CD4-positive, alpha-beta T cell treated with Interleukin-4 for 1 hour (primary cell): Measurements from ENCODE around the gene IMPG1.
"Not testable (repeated sequence)": the region's sequence is repeated elsewhere in the genome, so short reads cannot be mapped to it uniquely, and the experiment has no call there.

Experiments used
- DNase-seq, 2 donors: peaks; one replicate each; pipeline ENCODE4 v3.0.0-alpha.2; 2020 to 2022

IMPG1 gene

DNA sequence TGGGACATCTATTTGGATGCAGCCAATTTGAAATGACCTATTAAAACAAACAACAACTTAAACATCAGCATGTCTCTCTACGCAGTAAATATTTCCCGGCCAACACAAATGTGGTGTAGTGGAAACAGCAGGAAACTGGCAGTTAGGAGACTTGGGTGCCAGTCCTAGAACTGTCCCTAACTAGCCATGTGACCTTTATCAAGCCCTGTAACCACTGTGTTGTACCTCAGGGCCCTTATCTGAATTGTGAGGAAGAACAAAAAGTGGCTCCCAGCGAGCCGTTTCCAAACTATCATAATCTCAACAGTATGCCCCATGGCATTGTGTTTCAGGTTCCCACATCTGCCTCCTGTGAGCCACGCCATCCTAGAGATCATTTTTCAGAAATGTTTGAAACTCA is 124.5 kb downstream of the IMPG1 start:
- no peak for DNase-seq

DNA sequence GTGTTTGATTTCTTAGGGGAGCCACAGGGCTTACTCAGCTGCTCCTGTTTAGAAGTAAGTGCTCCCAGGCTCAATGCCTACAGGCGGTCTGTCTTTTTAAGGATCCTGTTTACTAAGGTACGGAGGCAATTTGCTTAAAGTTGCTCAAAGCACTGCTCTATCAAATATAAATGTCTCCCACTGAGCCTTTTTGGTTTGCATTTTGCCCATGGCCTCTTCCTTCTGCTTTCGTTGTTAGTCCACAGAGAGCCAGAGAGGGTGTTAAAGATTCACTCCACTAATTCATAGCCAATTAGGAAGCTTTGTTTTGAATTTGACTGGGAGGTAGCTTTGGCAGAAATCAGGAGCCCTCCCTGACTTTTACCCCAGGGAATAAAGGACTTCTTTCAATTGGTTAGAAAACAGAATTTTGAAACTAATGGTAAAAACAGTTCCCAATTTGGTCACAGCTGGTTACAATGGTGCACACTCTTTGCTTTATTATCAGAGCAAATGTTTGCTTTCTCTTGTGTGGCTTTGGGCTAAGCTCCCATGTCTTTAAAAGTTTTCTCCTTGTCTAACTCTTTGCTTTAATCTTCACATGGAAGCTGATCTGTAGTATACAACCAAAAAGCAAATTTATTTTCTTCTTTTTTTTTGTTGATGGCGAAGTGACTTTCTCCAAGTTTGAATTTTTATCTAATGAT is 126.2 kb downstream of the IMPG1 start:
- DNase-seq = no peak

DNA sequence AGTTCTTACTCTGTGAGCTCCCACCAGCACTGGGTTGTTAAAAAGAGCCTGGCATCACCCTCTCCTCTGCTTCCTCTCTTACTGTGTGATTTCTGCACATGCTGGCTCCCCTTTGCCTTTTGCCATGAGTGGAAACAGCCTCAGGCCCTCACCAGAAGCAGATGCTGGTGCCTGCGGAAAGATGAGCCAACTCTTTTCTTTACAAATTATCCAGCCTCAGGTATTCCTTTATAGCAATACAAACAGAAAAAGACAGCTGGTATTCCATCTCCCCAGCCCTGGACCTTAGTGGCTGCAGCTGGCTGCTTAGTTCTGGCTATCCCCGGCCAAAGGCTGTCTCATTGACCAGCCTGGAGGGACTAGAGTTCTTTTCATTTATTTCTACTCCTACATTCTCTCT is 129.1 kb downstream of the IMPG1 start:
- DNase-seq = no peak

DNA sequence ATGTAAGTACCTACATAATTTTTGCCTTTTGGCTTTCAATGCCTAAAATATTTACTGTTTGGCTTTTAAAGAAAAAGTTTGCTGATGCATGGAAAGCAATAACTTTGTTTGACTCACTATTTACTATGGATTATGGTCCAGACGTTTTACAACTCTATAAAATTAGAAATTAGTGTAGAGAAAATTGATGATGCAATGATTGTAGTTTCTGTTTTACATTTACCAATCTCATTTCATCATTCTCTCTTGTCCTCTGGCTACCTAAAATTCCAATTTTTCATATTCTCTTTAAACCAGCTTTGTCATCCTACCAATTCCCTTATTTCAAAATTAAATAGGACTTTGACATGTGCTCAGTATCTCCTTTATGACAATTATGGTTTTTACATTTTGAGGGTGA is 131.0 kb downstream of the IMPG1 start:
- DNase-seq = no peak

DNA sequence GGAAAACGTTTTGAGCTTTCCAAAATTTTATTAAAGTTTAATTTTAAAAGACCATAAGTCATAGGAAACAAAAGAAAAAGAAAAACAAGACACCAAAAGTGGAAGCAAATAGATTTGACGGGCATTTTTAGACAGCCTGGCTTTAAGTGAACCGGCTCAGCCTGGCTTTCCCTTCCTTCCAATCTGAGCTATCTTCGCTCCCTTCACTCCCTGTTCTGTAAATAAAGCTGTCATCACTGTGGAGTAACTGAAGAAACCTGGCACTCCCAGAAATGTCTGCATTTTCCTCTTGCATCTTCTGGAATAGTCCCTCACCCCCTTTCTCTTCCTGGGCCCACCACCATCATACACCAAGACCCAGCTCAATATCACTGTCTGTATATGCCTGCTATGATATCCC is 131.9 kb downstream of the IMPG1 start:
- no peak for DNase-seq

DNA sequence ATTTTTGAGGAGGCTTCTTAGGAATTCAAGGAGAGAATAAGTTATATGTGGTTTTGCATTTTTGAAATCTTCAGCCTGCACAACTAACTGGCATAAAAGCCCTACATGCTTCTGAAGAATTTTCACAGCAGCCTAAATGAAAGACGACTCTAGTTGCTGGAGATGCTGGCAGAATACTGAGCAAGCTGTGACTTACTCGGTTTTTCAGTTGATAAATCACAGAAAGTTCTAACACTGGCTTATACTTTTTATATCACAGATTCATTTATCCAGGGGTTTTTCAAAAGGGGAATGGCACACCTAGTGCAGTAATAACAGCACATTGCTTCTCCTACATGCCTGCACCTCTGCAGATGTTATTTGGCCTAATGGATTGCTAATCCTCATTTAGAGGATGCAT is 134.6 kb downstream of the IMPG1 start:
- DNase-seq = no peak

DNA sequence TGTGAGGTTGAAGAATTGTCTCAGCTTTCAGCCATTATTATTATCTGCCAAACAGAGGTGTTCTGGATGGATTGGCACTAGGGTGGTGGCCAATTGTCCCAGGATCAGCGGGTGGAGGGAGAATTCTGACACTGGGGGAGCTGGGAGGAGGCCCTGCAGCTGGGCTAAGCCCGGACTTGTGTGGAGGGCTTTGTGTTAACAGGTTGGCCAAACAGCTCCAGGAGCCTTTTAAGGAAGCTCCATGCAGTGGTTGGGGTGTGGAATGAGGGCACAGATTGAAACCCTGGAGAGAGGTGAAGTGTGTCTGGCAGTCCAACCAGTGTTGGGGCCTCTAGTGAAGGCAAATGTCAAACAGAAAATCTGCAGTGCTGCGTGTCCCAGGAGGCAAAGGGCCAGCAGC is 135.8 kb downstream of the IMPG1 start:
- DNase-seq = no peak

DNA sequence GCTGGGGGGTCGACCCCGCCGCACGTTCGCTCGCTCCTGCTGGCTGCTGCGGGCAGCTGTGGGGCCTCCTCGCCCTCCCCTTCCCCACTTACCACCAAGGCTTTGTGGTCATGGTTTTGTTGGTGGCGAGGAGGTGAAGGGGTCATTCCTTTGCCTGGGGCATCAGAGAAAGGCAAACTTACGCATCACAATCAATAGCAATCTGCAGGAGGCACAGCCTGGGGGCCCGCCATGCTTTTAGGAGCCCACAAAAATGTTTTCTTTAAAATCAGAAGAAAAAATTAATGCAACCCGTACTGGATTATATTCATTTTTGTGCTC is 137.0 kb downstream of the IMPG1 start:
- no peak for DNase-seq

DNA sequence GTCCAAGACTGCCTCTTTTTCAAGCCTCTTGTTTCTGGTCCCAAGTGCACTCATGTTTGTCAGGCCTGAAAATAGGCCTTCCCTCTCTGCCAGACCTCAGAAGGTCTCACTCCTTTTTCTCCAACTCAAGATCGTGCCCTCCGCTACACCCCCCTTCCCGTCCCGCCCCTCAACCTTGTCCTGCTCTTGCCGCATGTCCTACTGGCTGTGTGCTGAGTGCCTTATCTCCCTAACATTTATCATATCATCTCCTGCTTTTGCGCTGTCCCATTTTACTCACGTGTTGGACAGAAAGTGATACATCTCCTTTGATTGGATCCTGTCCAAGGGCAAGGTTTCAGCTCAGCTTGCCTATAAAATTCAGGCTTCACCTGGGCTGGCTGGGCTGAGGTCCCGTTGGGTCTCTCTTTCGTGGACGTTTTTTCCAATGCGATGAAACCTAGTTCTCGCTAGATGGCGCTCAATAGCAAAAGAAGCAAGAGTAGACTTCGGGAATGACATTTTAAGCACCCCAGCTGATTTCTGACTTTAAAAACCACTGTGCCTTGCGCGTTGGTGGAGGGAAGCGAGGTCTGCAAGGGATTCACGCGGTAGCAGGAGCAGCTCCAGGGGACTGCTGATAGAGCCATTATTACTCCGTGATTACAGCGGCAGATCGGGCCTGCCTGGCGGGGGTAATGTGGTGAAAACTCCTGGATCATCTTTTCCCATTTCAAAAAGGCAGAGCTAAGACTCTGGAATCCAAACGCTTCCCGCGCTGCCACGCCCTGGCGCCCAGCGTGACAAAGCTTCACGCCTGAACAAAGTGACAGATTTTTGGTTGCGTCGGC is 137.6 kb downstream of the IMPG1 start:
- peak in 1 of 2 donors; percentile 51 for DNase-seq

DNA sequence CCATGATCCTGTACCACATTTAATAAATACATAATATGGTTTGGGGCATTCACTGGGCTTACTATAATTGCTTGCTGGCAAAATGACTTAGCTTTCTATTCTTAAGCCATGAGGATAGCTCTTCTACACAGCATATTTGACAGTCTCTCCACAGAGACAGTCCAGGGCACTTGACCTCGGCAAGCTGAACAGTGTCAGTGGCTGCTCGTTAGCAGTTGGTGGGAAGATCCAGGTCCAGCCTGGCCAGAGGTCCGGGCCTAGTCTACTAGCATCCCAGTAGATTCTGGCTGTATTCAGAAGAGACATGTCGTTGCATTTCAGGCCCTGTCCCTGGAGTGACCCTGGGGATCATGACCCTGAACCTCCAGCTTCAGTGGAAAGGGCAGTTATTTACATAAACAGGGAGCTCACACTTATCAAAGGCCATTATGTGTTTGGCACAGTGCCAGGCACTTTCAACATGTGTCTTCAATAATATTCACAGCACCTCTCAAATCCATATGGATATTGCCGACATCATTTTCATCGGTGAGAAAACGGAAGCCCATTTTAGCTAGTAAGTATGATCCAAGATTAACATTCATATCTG is 139.0 kb downstream of the IMPG1 start:
- no peak for DNase-seq

DNA sequence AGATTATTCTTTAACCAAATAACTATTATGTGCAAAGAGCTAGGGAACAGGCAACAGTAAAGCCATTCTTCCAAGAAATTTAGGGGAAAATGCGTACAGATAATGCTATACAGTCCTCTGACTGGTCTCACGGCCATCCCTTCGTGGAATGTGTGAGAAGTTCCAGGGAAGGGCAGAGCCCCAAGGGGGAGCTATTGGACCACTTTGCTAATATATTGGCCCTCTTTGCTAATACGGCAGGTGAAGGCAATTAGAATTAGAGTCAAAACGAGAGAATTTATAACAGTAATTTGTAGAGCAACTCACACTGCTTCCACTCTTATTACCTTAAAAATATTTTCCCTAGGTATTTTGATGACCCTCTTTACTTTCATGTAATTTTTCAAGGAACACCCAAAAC is 140.4 kb downstream of the IMPG1 start:
- DNase-seq = no peak

DNA sequence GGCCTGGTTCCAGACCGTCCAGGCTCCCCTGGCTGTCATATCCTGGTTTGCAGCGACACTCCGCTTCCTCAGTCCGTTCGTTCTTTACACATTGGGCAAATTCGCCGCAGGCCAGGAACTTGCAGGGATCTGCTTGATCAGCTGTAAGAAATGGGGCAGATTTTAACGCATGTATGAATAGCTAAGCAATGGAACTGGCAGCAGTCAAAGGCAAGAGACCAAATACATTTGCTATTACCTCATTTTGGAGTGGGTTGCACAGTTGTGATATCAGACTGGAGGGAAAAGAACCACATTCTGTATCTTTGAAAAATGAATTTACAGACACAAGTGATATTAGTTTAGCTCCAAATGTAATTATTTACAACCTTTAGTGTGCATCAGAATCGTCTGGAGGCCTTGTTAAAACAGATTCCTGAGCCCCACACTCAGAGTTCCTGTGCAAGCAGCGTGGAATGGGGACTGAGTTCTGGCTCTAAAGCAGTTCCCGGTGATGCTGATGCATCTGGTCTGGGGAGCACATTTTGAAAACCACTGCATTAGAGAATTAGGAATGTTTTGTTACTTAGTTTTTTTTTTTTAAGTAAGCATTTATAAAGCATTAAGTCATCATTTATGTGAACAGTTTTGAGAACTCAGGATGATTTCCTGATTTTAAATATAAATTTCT is 141.3 kb downstream of the IMPG1 start:
- no peak for DNase-seq

DNA sequence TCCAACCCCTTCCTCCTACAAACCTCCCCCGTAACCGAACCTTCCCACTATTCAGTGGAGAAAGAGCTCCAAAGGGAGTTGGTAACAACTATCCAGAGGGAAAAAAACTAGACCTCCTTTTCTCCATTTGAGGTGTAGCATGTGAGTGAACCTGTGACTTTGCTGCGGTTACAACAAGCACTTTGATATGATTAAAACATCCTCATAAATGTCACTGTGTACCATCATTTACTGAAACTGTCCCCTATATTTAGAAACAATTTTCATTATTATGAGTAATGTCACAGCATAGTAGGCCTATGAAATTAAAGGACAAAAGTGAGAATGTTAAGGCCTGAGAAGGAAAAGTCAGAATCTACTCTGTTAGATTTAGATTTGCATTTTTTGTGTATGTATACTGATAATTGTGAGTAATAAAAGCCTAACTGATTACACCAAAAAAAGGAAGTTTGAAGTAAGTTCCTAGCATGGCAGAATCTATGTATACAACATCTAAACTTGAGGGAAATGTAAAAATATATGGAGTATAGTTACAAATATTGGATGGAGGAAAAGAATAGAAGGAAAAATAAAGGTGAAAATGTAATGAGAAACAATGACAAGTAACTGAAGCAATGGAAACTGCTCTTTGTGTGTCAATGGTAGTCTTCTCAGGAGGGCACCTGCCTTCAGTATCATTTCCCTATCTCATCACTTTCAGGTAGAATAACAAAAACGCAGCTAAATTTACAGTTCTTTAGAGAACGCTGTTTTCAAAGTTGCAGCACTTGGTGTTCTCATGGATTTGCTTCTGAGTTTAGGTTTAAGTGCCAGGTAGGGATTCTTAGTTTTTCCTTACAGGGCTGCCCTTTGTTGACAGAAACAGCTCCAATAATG is 145.9 kb downstream of the IMPG1 start:
- no peak for DNase-seq

DNA sequence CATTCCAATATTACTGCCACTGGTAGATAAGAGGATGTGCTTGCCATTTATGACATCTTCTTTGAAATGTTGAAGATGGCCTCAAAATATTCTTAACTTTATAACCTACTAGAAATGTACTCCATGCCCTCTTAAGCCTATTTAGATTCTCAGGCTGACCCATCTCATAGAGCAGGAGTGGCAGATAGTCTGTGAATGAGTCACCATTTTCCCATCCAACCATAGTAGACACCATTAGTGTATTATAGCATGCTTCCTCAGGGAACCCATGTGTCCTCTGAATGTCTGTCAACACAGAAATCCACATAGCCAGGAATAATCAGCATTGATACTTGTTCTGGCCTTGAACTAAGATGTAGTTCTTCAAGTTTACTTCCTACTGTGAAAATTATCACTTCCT is 150.2 kb downstream of the IMPG1 start:
- no peak for DNase-seq

DNA sequence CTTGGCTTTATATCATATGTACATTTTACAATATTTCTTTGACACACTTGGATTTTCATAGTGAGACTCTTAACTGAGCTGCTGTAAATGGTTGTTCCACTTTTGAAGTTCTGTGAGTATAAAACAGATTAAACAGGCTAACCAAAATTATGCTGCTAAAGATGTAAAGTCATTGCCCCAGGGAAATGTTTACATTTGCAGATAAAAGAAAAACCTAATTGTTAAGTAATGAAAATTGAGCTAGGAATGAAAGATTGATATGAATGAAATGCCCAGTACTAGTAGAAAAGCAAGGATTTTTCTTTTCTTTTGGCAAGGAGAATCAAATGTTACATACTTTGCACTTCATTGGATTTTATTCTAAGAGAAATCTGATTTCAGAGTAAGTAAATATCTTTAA is 159.4 kb downstream of the IMPG1 start:
- DNase-seq = no peak

DNA sequence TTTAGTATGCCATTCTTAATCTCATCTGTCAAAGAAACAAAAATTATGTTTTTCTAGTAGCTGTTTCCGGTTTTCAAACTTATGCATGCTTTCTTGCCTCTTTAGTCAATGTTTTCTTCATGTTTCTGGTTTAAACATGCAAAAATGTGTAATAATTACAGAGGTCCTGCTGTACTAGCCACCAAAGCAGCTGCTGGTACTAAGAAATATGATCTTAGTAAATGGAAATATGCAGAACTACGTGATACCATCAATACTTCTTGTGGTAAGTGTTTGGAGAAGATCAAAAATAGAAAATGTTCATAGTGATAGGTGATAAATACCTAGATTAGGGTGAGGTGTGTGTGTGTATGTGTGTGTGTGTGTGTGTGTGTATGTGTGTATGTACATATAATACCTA is 165.0 kb downstream of the IMPG1 start:
- no peak for DNase-seq

DNA sequence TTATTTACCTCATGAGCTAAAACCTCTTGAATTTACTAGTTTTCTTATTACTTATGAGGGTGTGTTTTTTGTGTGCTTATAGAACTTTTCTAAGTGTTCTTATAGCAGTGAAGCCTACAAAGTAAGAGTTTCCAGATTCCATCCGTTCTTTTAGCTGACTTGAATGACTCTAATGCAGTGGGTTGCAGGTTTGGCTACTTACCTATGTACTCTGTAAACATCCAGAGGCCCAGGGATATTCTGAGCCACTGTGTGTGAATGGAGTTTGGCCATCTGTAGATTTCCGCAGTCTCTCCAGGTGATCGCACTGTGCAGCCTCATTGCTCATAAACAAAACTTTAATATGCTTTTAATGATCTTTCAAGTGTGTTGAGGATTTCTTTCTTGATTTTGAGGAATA is 165.6 kb downstream of the IMPG1 start:
- no peak for DNase-seq

DNA sequence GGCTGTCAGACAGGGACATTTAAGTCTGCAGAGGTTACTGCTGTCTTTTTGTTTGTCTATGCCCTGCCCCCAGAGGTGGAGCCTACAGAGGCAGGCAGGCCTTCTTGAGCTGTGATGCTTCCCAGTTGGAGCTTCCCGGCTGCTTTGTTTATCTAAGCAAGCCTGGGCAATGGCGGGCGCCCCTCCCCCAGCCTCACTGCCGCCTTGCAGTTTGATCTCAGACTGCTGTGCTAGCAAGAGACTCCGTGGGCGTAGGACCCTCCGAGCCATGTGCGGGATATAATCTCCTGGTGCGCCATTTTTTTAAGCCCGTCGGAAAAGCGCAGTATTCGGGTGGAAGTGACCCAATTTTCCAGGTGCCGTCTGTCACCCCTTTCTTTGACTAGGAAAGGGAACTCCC is 167.3 kb downstream of the IMPG1 start:
- not testable (repeated sequence) for DNase-seq

DNA sequence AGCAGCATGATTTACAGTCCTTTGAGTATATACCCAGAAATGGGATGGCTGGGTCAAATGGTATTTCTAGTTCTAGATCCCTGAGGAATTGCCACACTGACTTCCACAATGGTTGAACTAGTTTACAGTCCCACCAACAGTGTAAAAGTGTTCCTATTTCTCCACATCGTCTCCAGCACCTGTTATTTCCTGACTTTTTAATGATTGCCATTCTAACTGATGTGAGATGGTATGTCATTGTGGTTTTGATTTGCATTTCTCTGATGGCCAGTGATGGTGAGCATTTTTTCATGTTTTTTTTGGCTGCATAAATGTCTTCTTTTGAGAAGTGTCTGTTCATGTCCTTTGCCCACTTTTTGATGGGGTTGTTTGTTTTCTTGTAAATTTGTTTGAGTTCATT is 172.2 kb downstream of the IMPG1 start:
- not testable (repeated sequence) for DNase-seq

DNA sequence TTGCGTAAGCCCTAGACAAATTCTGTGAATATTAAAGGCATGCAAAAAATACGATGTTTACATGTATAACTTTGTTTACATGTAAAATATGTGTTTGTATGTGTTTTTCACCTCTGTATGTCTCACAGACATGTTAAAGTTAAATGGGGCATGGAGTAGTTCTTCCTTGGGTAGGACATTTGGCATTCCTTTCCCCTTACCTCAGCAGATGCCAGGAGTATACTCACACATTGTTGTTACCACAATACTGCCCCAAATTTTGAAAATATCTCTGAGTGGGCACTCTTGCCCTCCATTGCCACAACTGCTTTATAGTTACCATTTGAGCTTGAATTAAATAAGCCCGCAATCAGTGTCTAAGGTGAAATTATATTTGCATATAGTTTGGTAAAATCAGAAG is 175.9 kb downstream of the IMPG1 start:
- DNase-seq = no peak

DNA sequence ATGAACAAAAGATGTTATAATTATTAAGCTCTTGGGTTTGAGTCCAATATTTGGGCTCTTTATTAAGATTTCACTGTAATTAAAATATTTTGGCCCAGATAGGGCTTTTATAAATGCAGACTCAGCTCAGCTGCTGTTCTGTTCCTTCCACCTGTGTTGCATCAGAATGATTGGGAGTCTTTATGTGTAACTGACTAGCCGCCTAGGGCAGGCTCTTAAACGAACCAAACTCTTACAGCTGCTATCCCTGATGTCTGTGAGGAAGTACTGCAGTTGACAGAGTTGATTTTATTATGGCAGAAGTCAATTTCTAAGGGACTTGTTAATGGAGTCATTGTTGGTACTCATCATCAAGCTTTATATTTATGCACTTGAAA is 178.7 kb downstream of the IMPG1 start:
- no peak for DNase-seq

DNA sequence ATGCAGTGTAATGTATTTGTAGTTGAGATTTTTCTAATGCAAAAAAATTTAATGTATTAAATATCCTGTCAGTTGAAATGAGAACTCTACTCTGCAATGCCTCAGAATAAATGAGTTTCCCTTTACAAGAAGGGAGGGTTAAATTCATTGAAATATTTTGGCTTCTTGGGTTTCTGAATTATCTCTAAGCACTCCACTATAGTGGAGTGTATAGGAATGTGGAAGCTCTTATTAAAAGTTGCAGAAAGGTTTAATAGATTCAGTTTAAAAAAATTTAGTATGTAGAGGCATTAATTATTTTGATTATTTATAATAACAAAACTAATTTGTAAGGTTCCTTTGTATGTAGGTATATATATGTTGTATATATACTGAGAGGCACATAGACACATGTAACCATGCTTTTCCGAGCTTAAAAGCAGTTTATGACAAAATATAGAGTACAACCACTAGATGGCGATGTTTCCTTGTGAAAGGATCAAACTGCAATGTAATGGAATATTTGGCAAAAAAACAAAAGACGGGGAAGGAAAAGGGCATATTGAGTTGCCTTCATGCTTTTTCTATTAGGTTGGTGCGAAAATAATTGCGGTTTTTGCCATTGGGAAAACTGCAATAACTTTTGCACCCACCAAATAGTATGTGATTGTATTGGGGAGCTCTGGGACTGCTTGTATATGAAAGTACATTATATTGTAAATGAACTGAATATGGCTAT is 179.2 kb downstream of the IMPG1 start:
- DNase-seq = peak in 1 of 2 donors; percentile 51
